ENCODE results near the gene KIAA0513. TPM values are rescaled to one million over a fixed set of nuclear protein-coding genes. Genes with fewer than 3 reads are reported as not detected.

The KIAA0513 gene
- total and polyA plus RNA-seq, 2 donors (not counting 3 experiments of a cell fraction or from before 2014, with no cell fraction given): 1.8 to 4.3 TPM

- intact Hi-C loops (cut with micrococcal nuclease) (no loop called here), dilution Hi-C loops (cut with MboI; ENCODE audit: extremely low pct_ligation_motif_present, low sequenced_read_pairs) (no loop called here)
- no peak overlapping the region for H3K9ac ChIP-seq (replicated peaks; ENCODE audit: extremely low read depth, insufficient read depth, low read length)
- no peak overlapping the region for H3K4me3 ChIP-seq (replicated peaks in 1 of 3; ENCODE audit: insufficient read depth in 1 of 3, low read depth in 1 of 3, low read length in 3 of 3)
- no peaks in the 10 kb centered on the region for H3K9me3 ChIP-seq (replicated peaks; ENCODE audit: control insufficient read depth, insufficient read depth, low read length)
- no peak overlapping the region for H3K27ac ChIP-seq (ENCODE audit: insufficient read depth, low read depth, low read length)
- H3K4me2 ChIP-seq (ENCODE audit: insufficient read depth, low read length): no peak overlapping the region
- TF ChIP-seq EZH2 (IDR thresholded peaks at IDR 0.05; ENCODE audit: borderline replicate concordance, low read depth, low read length, severe bottlenecking) (no peak), MAX (IDR thresholded peaks at IDR 0.05; ENCODE audit: insufficient read depth, insufficient read length) (no peak), POLR2A (IDR thresholded peaks at IDR 0.05; ENCODE audit: low read depth, low read length) (no peak), FOS (IDR thresholded peaks at IDR 0.05; ENCODE audit: borderline replicate concordance, insufficient read depth, low read length) (no peak), GATA2 (IDR thresholded peaks at IDR 0.05; ENCODE audit: insufficient read depth, insufficient read length, low read depth, low read length) (no peak), MYC (IDR thresholded peaks at IDR 0.05; ENCODE audit: low read depth, low read length) (no peak), JUN (IDR thresholded peaks at IDR 0.05; ENCODE audit: borderline replicate concordance, insufficient read depth, insufficient read length, low read depth) (no peak), POLR2AphosphoS5 (IDR thresholded peaks at IDR 0.05; ENCODE audit: insufficient read depth, low read depth, low read length) (no peak), CTCF (IDR thresholded peaks at IDR 0.05; ENCODE audit: extremely low read depth in 1 of 2, insufficient read depth in 1 of 2, low read depth in 1 of 2, low read length in 2 of 2) (no peak)
- no peaks in the 10 kb centered on the region for H3K27me3 ChIP-seq (ENCODE audit: control insufficient read depth in 2 of 2, insufficient read depth in 2 of 2, low read length in 2 of 2)
- peaks cover 39% of the 10 kb centered on the region for H3K4me1 ChIP-seq (ENCODE audit: control insufficient read depth, extremely low read depth, insufficient read depth, low read length)
- FAIRE-seq (no peak), DNase-seq (ENCODE audit: low read depth, low spot score) (no peak)
- H2AFZ ChIP-seq (ENCODE audit: low read depth, low read length): peak overlapping the region; percentile 58
- CTCF ChIA-PET: interaction anchor here (1.2 to 2.1 kb wide), 7 partner anchors 8 to 40 kb away, joined by 3 to 9 read pairs (median 4); no protein-coding TSS in a partner anchor
- BruUV-seq (replicated peaks): no TSS peak
- POLR2A ChIA-PET: interaction anchor here (0.6 kb wide), 1 partner anchor 30 kb away, joined by 3 read pairs; no protein-coding TSS in a partner anchor
- H4K20me1 ChIP-seq (replicated peaks; ENCODE audit: control insufficient read depth, extremely low read depth, insufficient read depth, low read length): no peaks in the 10 kb centered on the region
- H3K79me2 ChIP-seq (ENCODE audit: control insufficient read depth, insufficient read depth, low read length): no peaks in the 10 kb centered on the region
- H3K9me1 ChIP-seq (replicated peaks; ENCODE audit: control insufficient read depth, extremely low read depth, insufficient read depth, low read length): no peaks in the 10 kb centered on the region
- H3K36me3 ChIP-seq (ENCODE audit: control insufficient read depth in 2 of 2, extremely low read depth in 1 of 2, insufficient read depth in 2 of 2, low read length in 2 of 2): no peaks in the 10 kb centered on the region
These were observed 107.2 kb downstream of the KIAA0513 start for GRCh38 chr16:85134789-85135142.

Measured in endothelial cell of umbilical vein (primary cell).